ENCODE results near the gene C2orf81.

GRCh38 chr2:74421221-74421870, at the start of gene C2orf81, which contains the start of gene WDR54:
- TF ChIP-seq CTCF (IDR thresholded peaks at IDR 0.05; ENCODE audit: borderline replicate concordance, extremely low read depth, low read length, poor library complexity, severe bottlenecking) (no peak), EZH2 (IDR thresholded peaks at IDR 0.05; ENCODE audit: borderline replicate concordance, low read depth, low read length, severe bottlenecking) (no peak)
